Right renal cortex interstitium (tissue), 3 donors: ENCODE measurements around the gene FNDC11. TPM values are rescaled to one million over a fixed set of nuclear protein-coding genes. Genes with fewer than 3 reads are reported as not detected.
"Not testable (repeated sequence)": the region's sequence is repeated elsewhere in the genome, so short reads cannot be mapped to it uniquely, and the experiment has no call there.

Experiments used
- DNase-seq, 3 donors: peaks; one replicate each; pipeline ENCODE4 v3.0.0-alpha.2; 2013; ENCODE audit warnings: low read depth in 3 of 3, low spot score in 2 of 3
- polyA plus RNA-seq, 3 donors: library from polyadenylated mRNA; unstranded; fragments of 120-200 nt; gene quantifications; one replicate each; pipeline ENCODE4 v1.2.1, GENCODE V29; 2013; ENCODE audit not compliant: insufficient read length in 3 of 3

The FNDC11 gene
- polyA plus RNA-seq, 3 donors = 0.69 to 0.98 (median 0.76) TPM

GRCh38 chr20:63565021-63565698 lies 11.2 kb downstream of the FNDC11 start:
- DNase-seq = no peak

- no peak for DNase-seq
Measured at GRCh38 chr20:63565699-63566335, 11.9 kb downstream of the FNDC11 start.

GRCh38 chr20:63566395-63567135 lies 12.6 kb downstream of the FNDC11 start:
- no peak for DNase-seq

- no peak for DNase-seq
Measured at GRCh38 chr20:63567136-63567385, 13.1 kb downstream of the FNDC11 start.

GRCh38 chr20:63567386-63568169 lies 13.6 kb downstream of the FNDC11 start:
- no peak for DNase-seq

- no peak for DNase-seq
Measured at GRCh38 chr20:63568170-63568981, 14.4 kb downstream of the FNDC11 start.

GRCh38 chr20:63568986-63569949 lies 15.3 kb downstream of the FNDC11 start:
- DNase-seq = no peak

GRCh38 chr20:63570281-63571086 lies 16.5 kb downstream of the FNDC11 start:
- DNase-seq = no peak

GRCh38 chr20:63571087-63571478 lies 17.1 kb downstream of the FNDC11 start:
- not testable (repeated sequence) for DNase-seq

- DNase-seq = no peak
Measured at GRCh38 chr20:63572071-63572787, 18.3 kb downstream of the FNDC11 start.

- DNase-seq = no peak
Measured at GRCh38 chr20:63572788-63573646, 19.1 kb downstream of the FNDC11 start.

GRCh38 chr20:63573647-63574131 lies 19.7 kb downstream of the FNDC11 start:
- DNase-seq = no peak

GRCh38 chr20:63574156-63574828 lies 20.3 kb downstream of the FNDC11 start, which contains the start of gene HELZ2:
Gene HELZ2, minus strand, starts transcription at chr20:63574239. Its CDS starts 1,854 bp downstream, at chr20:63572385.
- no peak for DNase-seq

- no peak for DNase-seq
Measured at GRCh38 chr20:63574829-63575743, 21.1 kb downstream of the FNDC11 start.

GRCh38 chr20:63576311-63576710 lies 22.4 kb downstream of the FNDC11 start:
- no peak for DNase-seq
